Measurements from ENCODE around the gene ARMC9.

Gene ARMC9

GRCh38 chr2:231384109-231384435 lies 185.6 kb downstream of the ARMC9 start:
- DNase-seq (ENCODE audit: low spot score) = no peak

DNA sequence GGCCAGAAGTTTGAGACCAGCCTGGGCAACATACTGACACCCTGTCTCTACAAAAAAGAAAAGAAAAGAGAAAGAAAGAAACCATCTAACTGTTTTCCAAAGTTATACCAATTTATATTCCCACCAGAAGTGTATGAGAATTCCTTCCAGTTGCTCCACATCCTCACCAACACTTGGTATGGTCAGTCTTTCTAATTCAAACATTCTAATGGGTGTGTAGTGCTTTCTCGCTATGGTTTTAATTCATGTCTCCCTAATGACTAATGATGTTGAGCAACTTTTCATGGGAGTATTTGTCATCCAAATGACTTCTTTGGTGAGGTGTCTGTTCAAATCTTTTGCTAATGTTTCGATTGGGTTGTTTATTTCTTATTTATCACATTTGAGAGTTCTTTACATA lies 186.5 kb downstream of the ARMC9 start:
- no peak for DNase-seq (ENCODE audit: low spot score)

GRCh38 chr2:231385429-231385828 lies 187.0 kb downstream of the ARMC9 start:
- no peak for DNase-seq (ENCODE audit: low spot score)

GRCh38 chr2:231386446-231386845 lies 188.0 kb downstream of the ARMC9 start:
- DNase-seq (ENCODE audit: low spot score) = no peak

GRCh38 chr2:231387904-231388724 lies 189.7 kb downstream of the ARMC9 start:
- DNase-seq (ENCODE audit: low spot score) = no peak

- no peak for DNase-seq (ENCODE audit: low spot score)
Observed at GRCh38 chr2:231388725-231389346, 190.4 kb downstream of the ARMC9 start.

GRCh38 chr2:231390667-231391066 lies 192.2 kb downstream of the ARMC9 start:
- no peak for DNase-seq (ENCODE audit: low spot score)

- DNase-seq (ENCODE audit: low spot score) = peak; percentile 56
Observed at GRCh38 chr2:231391981-231392380, 193.6 kb downstream of the ARMC9 start.

DNA sequence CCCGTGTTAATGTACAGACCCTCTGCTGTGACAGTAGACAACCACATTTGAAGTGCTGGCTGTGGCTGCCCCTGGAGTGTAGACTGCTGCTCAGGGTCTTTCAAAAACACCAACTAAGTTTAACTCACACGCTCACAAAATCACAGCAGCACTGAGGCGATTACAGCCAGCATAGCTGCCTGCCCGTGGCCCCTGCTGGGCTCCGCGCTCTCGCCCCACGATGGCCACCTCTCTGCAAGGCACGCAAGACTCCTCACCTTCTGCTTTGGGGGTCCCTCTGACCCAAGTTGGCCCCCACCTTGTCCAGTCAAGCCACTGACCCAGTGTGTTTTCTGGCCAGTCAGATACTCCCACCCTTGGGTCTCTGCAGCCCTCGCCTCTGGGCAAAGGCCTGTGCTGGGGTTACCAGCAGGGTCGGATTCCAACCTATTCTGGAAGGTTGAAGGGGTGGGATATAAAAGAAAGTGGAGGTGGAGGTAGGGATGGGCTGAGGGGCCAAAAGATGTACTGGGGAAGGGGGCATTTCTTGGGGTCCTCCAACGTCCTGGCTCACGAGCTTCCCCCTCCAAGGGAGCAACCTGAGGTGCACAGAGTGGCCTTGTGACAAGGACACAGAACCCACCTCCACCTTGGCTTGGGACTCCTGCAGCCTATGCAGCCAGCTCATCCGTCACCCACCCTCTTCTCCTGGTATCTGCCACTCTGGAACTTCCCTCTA lies 194.2 kb downstream of the ARMC9 start:
- DNase-seq (ENCODE audit: low spot score) = no peak

GRCh38 chr2:231393149-231394131 lies 195.0 kb downstream of the ARMC9 start:
- peak; percentile 92 for DNase-seq (ENCODE audit: low spot score)

DNA sequence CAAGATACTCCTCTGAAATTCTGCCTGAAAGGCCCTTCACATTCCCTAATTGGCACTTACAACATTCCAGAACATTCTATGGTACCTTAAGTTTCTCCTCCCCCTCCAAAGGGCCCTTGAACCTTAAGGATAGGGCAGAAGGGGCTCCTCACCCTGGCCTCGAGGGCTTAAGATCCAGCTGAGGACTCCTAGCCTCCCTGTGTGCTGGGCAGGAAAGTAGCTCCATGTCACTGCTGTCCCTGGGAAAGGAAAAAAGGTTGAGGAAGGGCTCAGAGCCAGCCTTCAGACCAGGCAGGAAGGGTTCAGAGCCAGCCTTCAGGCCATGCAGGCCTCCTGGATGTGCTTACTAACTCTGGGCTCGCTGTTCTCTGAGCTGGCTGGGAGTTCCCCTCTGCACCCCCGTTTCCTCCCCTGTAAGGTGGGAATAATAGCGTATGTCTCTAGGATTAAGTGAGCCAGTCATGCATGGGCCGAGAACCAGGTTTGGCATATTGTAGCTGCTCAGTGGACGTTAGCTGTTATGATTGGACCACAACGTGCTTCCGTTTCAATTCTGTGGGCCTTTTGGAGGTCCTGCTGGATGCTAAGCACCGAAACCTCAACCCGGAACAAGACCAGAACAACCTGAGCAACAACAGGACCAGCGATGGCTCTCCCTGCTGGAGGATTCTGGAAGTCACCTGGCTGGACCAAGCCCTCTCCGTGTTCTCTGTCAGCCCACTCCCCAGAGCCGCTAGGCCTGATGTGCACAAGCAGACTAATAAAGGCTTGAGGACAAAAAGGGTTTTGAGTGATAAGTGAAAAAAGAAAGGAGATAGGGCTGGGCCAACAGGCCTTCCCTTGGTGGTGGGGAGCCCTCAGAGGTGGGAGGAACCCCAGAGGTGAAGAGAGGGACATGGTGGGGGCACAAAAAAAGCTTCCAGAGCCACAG lies 196.0 kb downstream of the ARMC9 start:
- DNase-seq (ENCODE audit: low spot score) = peak; percentile 79

DNA sequence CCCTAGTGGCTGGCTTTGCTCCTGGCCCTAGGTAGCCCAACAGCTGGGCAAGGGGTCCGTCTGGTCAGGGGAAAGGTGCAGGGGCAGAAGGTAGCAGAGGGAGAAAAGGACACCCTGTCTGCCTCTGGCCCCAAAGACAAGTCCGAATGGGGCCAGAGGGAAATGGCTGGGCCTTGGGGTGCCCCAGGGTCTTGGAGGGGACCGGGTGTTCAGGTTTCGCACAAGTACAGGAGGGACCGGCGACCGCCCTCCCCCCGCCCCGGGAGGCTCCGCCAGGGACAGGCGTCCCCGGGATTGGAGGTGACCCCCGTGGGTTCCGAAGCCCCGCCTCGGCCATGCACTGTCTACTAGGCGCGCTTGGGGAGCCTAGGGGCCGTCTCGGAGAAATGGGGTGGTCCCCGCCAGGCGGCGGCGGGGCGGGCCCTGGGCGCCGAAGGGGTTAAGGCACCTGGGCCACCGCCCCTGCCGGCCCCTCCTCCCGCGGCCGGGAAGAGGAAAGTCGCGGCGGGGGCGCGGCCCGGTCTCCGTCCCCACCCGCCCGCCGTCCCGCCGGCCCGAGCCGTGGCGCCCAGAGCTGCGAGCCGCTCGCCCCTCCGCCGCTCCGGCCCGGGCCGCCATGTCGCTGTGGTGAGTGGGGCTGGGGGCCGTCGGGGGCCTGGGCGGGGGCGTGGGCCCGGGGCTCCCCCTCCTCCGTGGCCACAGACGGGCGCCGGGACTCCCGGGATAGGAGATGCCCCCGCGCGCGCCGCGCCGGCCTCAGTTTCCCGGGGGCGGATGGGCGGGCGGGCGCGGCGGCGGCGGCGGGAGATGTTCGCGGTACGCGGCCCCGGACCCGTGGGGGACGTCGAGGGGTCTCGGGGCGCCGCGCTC lies 197.0 kb downstream of the ARMC9 start, which contains the start of gene B3GNT7:
Gene B3GNT7 (plus strand): TSS at position 523 of the 870 bp plus-strand sequence. CDS start 94 bp downstream, at position 617.
- DNase-seq (ENCODE audit: low spot score) = no peak

DNA sequence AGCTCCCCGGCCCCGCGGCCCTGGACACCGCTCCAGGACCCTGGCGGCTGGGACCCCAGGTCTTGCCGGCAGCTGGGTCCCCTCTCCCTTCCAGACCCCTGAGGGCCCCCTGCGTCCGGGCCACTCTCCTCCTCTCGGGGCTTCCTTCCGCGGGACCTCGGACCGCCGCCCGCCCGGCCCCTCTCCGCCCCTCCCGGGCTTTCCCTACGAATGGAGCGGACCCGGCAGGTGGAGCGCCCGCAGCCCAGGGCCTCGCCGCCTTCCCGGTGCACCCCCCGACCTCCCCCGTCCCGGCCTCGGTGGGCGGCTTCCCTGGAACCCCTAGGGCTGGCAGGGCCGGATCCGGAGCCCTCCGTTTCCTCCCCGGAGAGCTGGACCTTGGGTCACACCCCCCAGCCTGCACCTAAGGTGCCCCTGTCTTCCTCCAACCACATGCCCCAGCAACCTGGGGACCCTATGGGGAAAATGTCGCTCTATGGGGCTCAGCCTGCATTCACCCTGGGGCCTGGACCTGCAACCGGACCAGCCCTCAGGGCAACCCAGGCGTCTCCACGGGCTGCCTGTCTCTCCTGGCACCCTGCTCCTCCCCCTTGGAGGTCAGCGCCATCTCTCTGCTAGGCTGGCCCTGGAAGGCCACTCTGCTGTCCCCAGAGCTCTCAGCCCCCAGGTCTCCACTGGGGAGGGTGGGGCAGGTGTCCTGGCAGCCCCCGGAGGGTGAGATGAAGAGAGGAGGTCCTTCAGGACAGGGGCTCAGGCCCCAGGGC lies 197.8 kb downstream of the ARMC9 start:
- DNase-seq (ENCODE audit: low spot score) = no peak

DNA sequence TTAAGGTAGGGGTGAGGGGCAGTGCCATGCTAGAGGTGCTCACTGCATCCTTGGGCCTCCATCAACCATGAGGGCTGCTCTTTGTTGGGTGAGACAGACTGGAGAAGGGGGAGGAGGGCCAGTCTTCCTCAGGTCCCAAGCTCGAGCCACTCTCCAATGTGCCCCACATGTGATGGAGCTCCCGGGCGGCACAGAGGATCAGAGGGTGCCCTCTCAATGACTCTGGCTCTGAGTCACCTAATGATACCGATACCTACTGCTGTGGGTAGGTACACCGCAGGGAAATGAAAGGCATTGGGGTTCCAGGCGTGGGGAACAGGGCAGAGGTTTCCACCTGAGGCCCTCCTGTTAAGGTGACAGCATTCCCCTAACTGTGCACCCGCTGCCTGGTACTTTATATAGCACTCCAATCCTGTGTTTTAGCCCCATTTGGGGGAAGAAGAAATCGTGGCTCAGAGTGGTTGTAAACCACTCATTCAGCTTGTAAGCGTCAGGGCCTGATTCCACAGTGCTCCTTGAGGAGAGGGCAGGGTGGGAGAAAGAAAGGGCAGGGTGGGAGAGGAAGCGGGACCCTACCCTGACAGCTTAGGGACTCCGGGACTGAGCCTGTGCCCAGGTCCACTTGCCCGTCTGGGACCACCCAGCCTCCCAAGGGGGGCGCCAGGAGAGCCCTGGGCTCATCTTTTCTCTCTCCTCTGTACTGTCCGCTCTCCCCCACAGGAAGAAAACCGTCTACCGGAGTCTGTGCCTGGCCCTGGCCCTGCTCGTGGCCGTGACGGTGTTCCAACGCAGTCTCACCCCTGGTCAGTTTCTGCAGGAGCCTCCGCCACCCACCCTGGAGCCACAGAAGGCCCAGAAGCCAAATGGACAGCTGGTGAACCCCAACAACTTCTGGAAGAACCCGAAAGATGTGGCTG lies 198.8 kb downstream of the ARMC9 start:
- DNase-seq (ENCODE audit: low spot score) = no peak

DNA sequence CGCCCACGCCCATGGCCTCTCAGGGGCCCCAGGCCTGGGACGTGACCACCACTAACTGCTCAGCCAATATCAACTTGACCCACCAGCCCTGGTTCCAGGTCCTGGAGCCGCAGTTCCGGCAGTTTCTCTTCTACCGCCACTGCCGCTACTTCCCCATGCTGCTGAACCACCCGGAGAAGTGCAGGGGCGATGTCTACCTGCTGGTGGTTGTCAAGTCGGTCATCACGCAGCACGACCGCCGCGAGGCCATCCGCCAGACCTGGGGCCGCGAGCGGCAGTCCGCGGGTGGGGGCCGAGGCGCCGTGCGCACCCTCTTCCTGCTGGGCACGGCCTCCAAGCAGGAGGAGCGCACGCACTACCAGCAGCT lies 199.5 kb downstream of the ARMC9 start:
- no peak for DNase-seq (ENCODE audit: low spot score)

- no peak for DNase-seq (ENCODE audit: low spot score)
Observed at GRCh38 chr2:231398585-231398984, 200.2 kb downstream of the ARMC9 start.

DNA sequence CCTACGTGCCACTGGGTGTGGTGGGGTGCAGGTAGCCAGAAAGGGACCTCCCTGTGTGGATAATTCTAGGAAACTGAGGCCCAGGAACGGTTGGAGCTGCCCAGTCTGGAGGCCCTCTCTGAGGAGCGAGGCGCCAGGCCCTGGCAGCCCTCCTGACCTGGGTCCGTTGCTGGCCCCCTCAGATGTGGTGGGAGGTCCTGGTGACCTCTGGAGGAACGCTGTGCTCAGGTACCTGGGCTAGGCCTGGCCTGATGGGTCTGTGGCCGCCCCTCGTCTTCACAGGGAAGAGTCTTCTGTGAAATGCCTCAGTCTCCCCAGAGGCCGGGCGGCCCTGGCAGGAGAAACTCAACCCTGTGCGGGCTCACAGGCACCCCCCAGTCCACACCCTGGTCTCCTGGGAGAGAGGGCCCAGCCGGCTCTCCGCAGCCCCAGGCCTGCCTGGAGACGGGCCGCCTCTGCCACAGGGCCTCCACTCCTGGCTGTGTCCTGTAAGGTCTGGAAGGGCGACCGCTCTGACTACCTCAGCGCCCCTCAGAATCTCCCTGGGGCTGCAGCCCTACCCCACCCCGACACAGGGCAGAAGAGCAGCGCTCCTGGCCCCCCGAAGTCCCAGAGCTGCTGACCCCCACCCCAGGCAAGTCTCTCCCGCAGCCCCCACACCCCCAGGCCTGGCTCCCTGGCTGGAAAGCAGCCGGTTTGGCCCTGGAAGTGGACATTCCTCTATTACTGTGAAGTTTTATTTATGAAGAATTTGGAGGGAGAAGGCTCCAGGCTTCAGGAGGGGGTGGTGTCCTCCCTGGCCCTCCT lies 200.8 kb downstream of the ARMC9 start:
- DNase-seq (ENCODE audit: low spot score) = no peak
